HepG2 (cell line): ENCODE results near the gene CBX7. TPM values are rescaled to one million over a fixed set of nuclear protein-coding genes. Genes with fewer than 3 reads are reported as not detected.

Experiments
- ATF7-NPFF ChIP-seq: sonication (generic); formaldehyde crosslinking; IDR thresholded peaks from 2 replicates; pipeline ENCODE4 v1.8.1; 2023; ENCODE audit warnings: mild to moderate bottlenecking, low read depth, missing genetic modification reagents, moderate library complexity
- NR2C2 ChIP-seq: sonication (generic); formaldehyde crosslinking; IDR thresholded peaks from 2 replicates; pipeline ENCODE4 v1.4.0; 2020; ENCODE audit warnings: missing genetic modification reagents, mild to moderate bottlenecking, moderate library complexity, borderline replicate concordance
- SNRNP70 ChIP-seq: fragments of 200-400 bp; formaldehyde crosslinking; IDR thresholded peaks from 2 replicates; pipeline ENCODE4 v1.6.1; 2017; ENCODE audit warnings: mild to moderate bottlenecking, low read depth, low read length, moderate library complexity
- SP4 ChIP-seq: sonication (generic); formaldehyde crosslinking; IDR thresholded peaks from 2 replicates; pipeline ENCODE4 v1.8.1; 2023; ENCODE audit warnings: mild to moderate bottlenecking, missing genetic modification reagents
- ZFY ChIP-seq: sonication (generic); formaldehyde crosslinking; IDR thresholded peaks from 2 replicates; pipeline ENCODE4 v1.4.0; 2020; ENCODE audit warnings: missing genetic modification reagents
- polyA plus RNA-seq, 8 experiments: library from polyadenylated mRNA; depleted of rRNA in 3 of 8; stranded (reverse) in 7 of 8; unstranded in 1 of 8; fragments of >200 nt; fragmentation: Illumina TruSeq in 4 of 8; extraction: Trizol in 4 of 8; gene quantifications; 2 replicates each; pipeline versions ENCODE4 v1.2.1 to v1.2.3, GENCODE V29; 2011 to 2016; ENCODE audit warnings: low read depth in 4 of 8, missing spikeins in 1 of 8, mixed read lengths in 1 of 8; ENCODE audit not compliant: insufficient read depth in 1 of 8
- total RNA-seq, 5 experiments: library from RNA; depleted of rRNA; stranded (reverse); fragments of >200 nt; fragmentation: Illumina TruSeq; extraction: Trizol; gene quantifications; 2 replicates each; pipeline ENCODE4 v1.2.3, GENCODE V29; 2016; ENCODE audit warnings: low read depth in 1 of 5
- TF ChIP-seq, protein P1 (sequence below): sonication (generic); formaldehyde crosslinking; IDR thresholded peaks from 2 replicates; pipeline ENCODE4 v1.5.1; 2020; ENCODE audit warnings: mild to moderate bottlenecking, missing genetic modification reagents, moderate library complexity
- TF ChIP-seq, protein P2 (sequence below), 2 experiments: fragments of 450-650 bp in 1 of 2; sonication (generic) in 1 of 2; formaldehyde crosslinking in 1 of 2; IDR thresholded peaks; 2 replicates each; pipeline versions ENCODE4 v1.6.1 to v1.8.0; 2016 to 2022; ENCODE audit warnings: antibody characterized with exemption in 1 of 2, mild to moderate bottlenecking in 1 of 2, missing genetic modification reagents in 1 of 2
- TF ChIP-seq, protein P3 (sequence below): IDR thresholded peaks from 2 replicates; pipeline ENCODE4 v1.6.1; 2016; ENCODE audit warnings: low read depth, control low read depth
- TF ChIP-seq, protein P4 (sequence below): sonication (generic); formaldehyde crosslinking; IDR thresholded peaks from 2 replicates; pipeline ENCODE4 v1.4.0; 2020; ENCODE audit warnings: missing genetic modification reagents, borderline replicate concordance

Gene CBX7
- total and polyA plus RNA-seq, 2 of the 13 experiments (the other 11 are each of a cell fraction or from before 2014, with no cell fraction given) = 0.35 to 4.9 TPM

DNA sequence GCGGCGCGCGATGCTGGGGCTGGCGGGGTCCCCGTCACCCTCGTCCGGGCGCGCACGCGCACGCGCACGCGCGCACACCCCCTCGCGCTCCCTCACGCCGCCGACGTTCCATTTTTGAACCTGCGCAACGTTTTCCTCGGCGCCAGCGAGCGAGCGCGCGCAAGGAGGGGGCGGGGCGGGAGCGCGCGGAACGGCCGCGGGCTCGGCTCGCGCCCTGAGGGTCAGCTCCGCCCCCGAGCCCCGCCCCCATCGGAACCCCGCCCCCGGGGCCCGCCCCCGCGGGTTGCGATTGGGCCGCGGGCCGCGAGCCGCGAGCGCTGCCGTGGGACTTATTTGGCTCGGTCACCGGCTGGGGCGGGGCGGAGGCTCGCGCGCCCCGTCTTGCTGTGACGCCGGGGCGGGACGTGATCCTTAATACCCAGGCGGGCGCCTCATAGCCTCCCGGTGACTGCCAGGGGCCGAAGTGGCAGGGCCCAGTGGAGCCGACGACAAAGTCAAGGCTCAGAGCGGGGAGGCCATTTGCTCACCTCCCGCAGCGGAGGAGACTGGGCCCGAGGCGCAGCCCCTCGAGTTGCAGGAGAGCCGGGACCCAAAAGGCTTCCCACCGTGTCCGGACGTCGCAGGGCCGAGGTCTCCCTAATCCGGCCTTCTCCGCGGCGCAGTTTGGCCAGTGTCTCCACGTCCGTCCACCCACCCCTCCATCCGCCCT lies at the start of gene CBX7 (continued):
- TF ChIP-seq, protein P1, sequence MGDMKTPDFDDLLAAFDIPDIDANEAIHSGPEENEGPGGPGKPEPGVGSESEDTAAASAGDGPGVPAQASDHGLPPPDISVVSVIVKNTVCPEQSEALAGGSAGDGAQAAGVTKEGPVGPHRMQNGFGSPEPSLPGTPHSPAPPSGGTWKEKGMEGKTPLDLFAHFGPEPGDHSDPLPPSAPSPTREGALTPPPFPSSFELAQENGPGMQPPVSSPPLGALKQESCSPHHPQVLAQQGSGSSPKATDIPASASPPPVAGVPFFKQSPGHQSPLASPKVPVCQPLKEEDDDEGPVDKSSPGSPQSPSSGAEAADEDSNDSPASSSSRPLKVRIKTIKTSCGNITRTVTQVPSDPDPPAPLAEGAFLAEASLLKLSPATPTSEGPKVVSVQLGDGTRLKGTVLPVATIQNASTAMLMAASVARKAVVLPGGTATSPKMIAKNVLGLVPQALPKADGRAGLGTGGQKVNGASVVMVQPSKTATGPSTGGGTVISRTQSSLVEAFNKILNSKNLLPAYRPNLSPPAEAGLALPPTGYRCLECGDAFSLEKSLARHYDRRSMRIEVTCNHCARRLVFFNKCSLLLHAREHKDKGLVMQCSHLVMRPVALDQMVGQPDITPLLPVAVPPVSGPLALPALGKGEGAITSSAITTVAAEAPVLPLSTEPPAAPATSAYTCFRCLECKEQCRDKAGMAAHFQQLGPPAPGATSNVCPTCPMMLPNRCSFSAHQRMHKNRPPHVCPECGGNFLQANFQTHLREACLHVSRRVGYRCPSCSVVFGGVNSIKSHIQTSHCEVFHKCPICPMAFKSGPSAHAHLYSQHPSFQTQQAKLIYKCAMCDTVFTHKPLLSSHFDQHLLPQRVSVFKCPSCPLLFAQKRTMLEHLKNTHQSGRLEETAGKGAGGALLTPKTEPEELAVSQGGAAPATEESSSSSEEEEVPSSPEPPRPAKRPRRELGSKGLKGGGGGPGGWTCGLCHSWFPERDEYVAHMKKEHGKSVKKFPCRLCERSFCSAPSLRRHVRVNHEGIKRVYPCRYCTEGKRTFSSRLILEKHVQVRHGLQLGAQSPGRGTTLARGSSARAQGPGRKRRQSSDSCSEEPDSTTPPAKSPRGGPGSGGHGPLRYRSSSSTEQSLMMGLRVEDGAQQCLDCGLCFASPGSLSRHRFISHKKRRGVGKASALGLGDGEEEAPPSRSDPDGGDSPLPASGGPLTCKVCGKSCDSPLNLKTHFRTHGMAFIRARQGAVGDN (CRISPR knock-in tag) = peak; percentile 78
- TF ChIP-seq NR2C2 (CRISPR knock-in tag) = peak; percentile 21; the same call in 1 of the 2 replicates
- TF ChIP-seq ZFY (CRISPR knock-in tag) = peak; percentile 39; the same call in 1 of the 2 replicates
- no peak for TF ChIP-seq SNRNP70
- TF ChIP-seq SP4 = peak; percentile 51; the same call in 1 of the 2 replicates
- TF ChIP-seq, protein P2, sequence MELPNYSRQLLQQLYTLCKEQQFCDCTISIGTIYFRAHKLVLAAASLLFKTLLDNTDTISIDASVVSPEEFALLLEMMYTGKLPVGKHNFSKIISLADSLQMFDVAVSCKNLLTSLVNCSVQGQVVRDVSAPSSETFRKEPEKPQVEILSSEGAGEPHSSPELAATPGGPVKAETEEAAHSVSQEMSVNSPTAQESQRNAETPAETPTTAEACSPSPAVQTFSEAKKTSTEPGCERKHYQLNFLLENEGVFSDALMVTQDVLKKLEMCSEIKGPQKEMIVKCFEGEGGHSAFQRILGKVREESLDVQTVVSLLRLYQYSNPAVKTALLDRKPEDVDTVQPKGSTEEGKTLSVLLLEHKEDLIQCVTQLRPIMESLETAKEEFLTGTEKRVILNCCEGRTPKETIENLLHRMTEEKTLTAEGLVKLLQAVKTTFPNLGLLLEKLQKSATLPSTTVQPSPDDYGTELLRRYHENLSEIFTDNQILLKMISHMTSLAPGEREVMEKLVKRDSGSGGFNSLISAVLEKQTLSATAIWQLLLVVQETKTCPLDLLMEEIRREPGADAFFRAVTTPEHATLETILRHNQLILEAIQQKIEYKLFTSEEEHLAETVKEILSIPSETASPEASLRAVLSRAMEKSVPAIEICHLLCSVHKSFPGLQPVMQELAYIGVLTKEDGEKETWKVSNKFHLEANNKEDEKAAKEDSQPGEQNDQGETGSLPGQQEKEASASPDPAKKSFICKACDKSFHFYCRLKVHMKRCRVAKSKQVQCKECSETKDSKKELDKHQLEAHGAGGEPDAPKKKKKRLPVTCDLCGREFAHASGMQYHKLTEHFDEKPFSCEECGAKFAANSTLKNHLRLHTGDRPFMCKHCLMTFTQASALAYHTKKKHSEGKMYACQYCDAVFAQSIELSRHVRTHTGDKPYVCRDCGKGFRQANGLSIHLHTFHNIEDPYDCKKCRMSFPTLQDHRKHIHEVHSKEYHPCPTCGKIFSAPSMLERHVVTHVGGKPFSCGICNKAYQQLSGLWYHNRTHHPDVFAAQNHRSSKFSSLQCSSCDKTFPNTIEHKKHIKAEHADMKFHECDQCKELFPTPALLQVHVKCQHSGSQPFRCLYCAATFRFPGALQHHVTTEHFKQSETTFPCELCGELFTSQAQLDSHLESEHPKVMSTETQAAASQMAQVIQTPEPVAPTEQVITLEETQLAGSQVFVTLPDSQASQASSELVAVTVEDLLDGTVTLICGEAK (IDR thresholded peaks at IDR 0.05) = no peak
- TF ChIP-seq, protein P2 (CRISPR knock-in tag; IDR thresholded peaks at IDR 0.05) = 0 out of 2 replicates have a peak, but pooled peaks have one; percentile 26
- TF ChIP-seq, protein P3, sequence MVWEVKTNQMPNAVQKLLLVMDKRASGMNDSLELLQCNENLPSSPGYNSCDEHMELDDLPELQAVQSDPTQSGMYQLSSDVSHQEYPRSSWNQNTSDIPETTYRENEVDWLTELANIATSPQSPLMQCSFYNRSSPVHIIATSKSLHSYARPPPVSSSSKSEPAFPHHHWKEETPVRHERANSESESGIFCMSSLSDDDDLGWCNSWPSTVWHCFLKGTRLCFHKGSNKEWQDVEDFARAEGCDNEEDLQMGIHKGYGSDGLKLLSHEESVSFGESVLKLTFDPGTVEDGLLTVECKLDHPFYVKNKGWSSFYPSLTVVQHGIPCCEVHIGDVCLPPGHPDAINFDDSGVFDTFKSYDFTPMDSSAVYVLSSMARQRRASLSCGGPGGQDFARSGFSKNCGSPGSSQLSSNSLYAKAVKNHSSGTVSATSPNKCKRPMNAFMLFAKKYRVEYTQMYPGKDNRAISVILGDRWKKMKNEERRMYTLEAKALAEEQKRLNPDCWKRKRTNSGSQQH = no peak
- TF ChIP-seq ATF7-NPFF (CRISPR knock-in tag) = 0 out of 2 replicates have a peak, but pooled peaks have one; percentile 57
- TF ChIP-seq, protein P4, sequence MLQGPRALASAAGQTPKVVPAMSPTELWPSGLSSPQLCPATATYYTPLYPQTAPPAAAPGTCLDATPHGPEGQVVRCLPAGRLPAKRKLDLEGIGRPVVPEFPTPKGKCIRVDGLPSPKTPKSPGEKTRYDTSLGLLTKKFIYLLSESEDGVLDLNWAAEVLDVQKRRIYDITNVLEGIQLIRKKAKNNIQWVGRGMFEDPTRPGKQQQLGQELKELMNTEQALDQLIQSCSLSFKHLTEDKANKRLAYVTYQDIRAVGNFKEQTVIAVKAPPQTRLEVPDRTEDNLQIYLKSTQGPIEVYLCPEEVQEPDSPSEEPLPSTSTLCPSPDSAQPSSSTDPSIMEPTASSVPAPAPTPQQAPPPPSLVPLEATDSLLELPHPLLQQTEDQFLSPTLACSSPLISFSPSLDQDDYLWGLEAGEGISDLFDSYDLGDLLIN = 0 out of 2 replicates have a peak, but pooled peaks have one; percentile 16
